HUES6 (cell line): Measurements from ENCODE around the gene TMEM178B.

Source experiments
- H3K27ac ChIP-seq: 2 replicates; pipeline ENCODE4 v1.7.0; 2013; ENCODE audit warnings: low read depth, mild to moderate bottlenecking, low read length, inconsistent platforms
- H3K27me3 ChIP-seq: 2 replicates; pipeline ENCODE4 v1.6.1; 2013; ENCODE audit warnings: low read length; ENCODE audit not compliant: control insufficient read depth, insufficient read depth
- H3K36me3 ChIP-seq: 2 replicates; pipeline ENCODE4 v1.6.1; 2013; ENCODE audit warnings: low read length; ENCODE audit not compliant: control insufficient read depth, insufficient read depth
- H3K4me1 ChIP-seq: 2 replicates; pipeline ENCODE4 v1.6.1; 2013; ENCODE audit warnings: low read length; ENCODE audit not compliant: control insufficient read depth, insufficient read depth
- H3K4me3 ChIP-seq: 2 replicates; pipeline ENCODE4 v1.5.1; 2013; ENCODE audit warnings: low read depth, low read length
- H3K9ac ChIP-seq: one replicate; pipeline ENCODE4 v1.6.1; 2013; ENCODE audit warnings: mild to moderate bottlenecking, low read length
- H3K9me3 ChIP-seq: 2 replicates; pipeline ENCODE4 v1.6.1; 2013; ENCODE audit warnings: low read depth, low read length; ENCODE audit not compliant: control insufficient read depth, insufficient read depth

TMEM178B gene

DNA sequence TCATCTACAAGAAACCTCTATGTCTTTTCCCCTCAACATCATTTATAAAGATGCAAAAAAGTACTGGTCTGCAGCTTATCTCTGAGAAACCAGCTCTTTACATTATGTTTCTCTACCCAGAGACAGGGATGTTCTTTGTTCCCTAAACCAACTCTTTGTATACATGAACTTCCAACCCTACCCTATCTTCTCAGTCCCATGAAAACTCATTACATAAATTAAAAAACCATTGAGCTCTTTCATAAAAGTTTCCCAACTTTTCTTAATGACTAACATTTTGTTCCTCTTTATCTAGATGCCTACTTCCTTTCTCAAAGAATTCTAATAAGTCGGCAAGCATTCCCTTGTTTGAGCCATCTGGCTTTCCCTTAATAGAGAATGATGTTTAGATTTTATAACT lies 284.5 kb downstream of the TMEM178B start:
- Histone ChIP-seq H3K36me3 (no peaks in the 10 kb centered on the region), H3K4me3 (no peak overlapping the region), H3K9ac (no peak overlapping the region), H3K9me3 (peaks cover 8% of the 10 kb centered on the region; the same call in 1 of the 2 replicates), H3K4me1 (peaks cover 36% of the 10 kb centered on the region), H3K27ac (no peak overlapping the region), H3K27me3 (no peaks in the 10 kb centered on the region)

DNA sequence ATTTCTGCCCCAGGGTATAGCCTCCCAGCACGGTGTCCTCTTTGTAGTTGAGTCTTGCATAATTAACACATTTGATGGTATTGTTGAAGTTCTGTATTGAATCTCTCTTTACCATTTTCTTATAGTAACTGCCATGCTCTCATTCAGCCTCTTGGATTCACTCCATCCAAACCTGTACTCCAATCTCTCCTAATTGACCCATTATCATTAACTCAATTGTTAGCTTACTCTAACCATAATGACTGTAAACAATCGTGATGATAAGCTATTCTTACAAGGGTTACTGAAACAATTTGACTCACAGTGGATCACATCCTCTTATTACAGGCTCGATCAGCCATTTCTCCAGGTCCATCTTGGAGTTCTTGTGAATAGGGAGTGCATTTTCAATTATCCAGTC lies 285.4 kb downstream of the TMEM178B start:
- Histone ChIP-seq H3K9ac (no peak overlapping the region), H3K4me3 (no peak overlapping the region), H3K9me3 (peaks cover 8% of the 10 kb centered on the region; the same call in 1 of the 2 replicates), H3K27ac (no peak overlapping the region), H3K27me3 (no peaks in the 10 kb centered on the region), H3K4me1 (peaks cover 38% of the 10 kb centered on the region), H3K36me3 (no peaks in the 10 kb centered on the region)

DNA sequence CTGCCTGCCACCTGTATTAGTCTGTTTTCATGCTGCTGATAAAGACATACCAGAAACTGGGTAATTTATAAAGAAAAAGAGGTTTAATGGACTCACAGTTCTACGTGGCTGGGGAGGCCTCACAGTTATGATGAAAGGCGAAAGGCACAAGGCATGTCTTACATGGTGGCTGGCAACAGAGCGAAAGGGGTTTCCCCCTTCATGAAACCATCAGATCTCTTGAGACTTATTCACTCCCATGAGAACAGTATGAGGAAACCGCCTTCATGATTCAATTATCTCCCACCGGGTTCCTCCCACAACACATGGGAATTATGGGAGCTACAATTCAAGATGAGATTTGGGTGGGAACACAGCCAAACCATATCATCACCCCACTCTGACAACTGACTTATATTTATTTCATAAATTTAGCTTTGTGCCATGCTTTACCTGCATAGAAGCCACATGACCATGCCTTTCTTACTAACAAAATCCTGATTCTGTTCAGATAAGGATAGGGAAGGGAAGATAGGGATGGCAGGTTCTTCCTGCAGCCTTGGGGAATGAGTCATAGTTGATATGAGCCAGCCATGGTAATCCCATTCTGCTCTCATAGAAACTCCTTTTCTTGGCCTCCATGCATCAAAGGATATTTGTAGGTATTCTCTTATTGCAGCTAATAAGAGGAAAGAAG lies 286.0 kb downstream of the TMEM178B start:
- no peak overlapping the region for H3K4me3 ChIP-seq
- no peak overlapping the region for H3K9ac ChIP-seq
- no peaks in the 10 kb centered on the region for H3K27me3 ChIP-seq

DNA sequence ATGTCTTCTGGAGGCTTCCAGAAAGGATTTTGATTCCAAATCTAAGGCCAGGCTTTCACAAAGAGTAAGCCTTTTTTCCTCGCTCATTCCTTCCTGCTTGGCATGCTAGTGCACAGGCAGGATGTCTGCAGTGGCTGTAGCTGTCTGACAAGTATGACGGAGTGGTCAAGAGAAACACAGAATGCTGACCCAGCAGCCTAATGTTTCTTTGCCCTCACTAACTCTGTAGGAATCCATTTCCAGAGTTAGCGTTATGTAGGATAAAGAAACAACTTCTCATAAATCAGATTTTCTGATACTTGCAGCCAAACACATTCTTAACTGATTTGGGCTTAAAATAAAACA lies 286.5 kb downstream of the TMEM178B start:
- Histone ChIP-seq H3K27ac (no peak overlapping the region), H3K9ac (no peak overlapping the region), H3K4me3 (no peak overlapping the region), H3K27me3 (no peaks in the 10 kb centered on the region), H3K4me1 (peaks cover 28% of the 10 kb centered on the region), H3K36me3 (no peaks in the 10 kb centered on the region), H3K9me3 (peaks cover 8% of the 10 kb centered on the region; the same call in 1 of the 2 replicates)

More for the DNA sequence above, 286.0 kb downstream of the TMEM178B start:
- Histone ChIP-seq H3K36me3 (no peaks in the 10 kb centered on the region), H3K27ac (no peak overlapping the region), H3K9me3 (peaks cover 8% of the 10 kb centered on the region; the same call in 1 of the 2 replicates), H3K4me1 (peaks cover 31% of the 10 kb centered on the region)

DNA sequence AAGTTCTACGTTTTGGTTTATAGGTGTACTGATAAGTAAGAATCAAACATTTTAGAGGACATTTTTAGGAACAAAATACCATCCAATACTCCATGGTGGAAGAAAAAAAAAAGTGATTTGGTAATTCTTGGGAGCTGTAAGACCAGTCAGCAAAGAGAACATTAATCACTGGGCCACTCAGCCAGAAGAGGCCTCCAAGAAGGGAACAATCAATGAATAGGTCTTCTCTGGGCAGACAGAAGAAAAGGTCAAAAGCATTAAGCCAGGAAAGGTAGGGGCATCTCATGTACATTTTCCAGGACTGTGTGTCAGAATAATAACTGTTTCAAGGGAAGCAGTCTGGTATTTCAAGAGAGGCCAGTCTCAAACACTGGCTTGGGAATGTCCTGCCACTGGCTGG lies 286.9 kb downstream of the TMEM178B start:
- H3K9ac ChIP-seq: no peak overlapping the region
- H3K4me1 ChIP-seq: peaks cover 30% of the 10 kb centered on the region
- H3K4me3 ChIP-seq: no peak overlapping the region
- no peaks in the 10 kb centered on the region for H3K27me3 ChIP-seq
- H3K9me3 ChIP-seq: peaks cover 8% of the 10 kb centered on the region; the same call in 1 of the 2 replicates
- H3K27ac ChIP-seq: no peak overlapping the region
- H3K36me3 ChIP-seq: no peaks in the 10 kb centered on the region

DNA sequence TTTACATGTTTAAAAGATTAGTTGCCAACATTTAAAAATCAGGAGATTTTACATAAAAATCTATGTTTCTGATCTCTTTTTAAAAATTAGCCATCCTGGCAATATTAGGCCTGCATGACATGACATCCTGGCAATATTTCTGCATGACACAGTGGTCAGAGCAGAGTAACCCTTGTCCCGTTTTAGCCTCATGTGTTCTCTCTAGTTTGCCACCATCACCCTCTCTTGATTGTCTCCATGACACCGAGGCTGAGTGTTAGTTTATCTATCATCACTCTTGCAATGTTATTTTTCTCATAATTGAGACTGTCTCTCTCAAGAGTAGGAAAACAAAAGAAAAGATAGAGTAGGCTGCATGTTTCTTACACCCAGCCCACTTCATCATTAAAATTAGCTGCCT lies 287.6 kb downstream of the TMEM178B start:
- Histone ChIP-seq H3K27ac (no peak overlapping the region), H3K36me3 (no peaks in the 10 kb centered on the region), H3K9ac (no peak overlapping the region), H3K9me3 (peaks cover 8% of the 10 kb centered on the region; the same call in 1 of the 2 replicates), H3K4me3 (no peak overlapping the region), H3K4me1 (peaks cover 36% of the 10 kb centered on the region), H3K27me3 (no peaks in the 10 kb centered on the region)

DNA sequence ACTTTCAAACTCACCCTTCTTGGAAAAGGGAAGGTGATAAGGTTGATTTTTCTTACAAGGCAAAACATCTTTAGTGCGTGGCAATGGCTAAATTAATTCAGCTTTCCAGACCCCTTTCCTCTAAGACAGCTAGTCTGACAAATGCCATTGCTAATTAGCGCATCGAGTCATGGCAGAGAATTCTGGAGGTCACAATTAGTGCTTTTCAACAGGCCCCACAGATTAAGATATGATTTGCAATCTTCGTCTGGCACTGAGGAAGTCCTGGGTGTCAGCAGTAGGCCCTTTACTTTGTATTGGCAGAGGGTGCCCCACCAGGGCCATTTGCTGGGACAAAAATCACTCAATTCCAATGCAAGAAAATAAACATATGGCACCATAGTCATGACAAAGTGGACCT lies 288.1 kb downstream of the TMEM178B start:
- H3K4me3 ChIP-seq: no peak overlapping the region
- H3K27me3 ChIP-seq: no peaks in the 10 kb centered on the region
- no peak overlapping the region for H3K9ac ChIP-seq
- no peak overlapping the region for H3K27ac ChIP-seq
- no peaks in the 10 kb centered on the region for H3K36me3 ChIP-seq
- H3K4me1 ChIP-seq: peaks cover 40% of the 10 kb centered on the region
- peaks cover 8% of the 10 kb centered on the region; the same call in 1 of the 2 replicates for H3K9me3 ChIP-seq

DNA sequence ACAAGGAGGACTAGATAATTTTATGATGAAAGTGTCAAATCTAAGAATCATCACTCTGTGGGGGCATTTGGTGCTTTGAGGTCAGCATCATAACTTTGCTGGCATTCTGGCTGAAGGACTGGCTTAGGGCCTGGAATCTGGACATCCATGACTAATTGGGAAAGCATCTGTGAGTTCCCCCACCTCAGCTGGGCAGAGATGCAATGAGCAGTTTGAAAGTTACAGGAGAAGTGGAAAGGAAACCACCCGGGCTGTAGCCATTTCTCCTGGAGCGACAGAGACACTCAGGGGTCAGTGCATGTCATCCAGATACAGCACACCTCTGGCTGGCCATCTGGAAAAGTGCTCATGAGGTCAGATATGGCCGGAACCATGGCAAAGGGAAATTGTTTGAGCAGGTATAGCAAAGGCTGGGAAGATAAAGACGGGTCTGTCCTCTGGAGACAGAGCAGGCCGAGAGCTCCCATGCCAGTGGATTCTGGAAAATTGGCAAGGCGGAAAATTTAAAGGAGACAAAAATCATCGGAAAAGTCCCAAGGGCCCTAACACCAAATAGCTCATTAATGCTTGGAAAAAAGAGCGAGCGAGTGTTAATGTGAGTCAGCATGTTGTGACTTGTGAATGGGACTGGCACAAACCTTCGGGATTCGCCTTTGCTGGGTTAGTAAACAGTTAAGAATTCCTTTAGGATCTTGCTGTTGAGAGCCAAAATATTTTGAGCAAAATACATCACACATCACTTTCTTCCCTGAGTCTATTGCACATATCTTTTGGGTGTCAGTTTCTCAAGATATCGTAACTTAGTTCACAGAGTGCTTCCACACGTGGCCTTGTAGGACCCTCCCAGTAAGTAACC lies 288.9 kb downstream of the TMEM178B start:
- no peak overlapping the region for H3K4me3 ChIP-seq
- peaks cover 47% of the 10 kb centered on the region for H3K4me1 ChIP-seq
- no peaks in the 10 kb centered on the region for H3K27me3 ChIP-seq
- H3K27ac ChIP-seq: peak overlapping the region; percentile 48; the same call in 1 of the 2 replicates
- H3K36me3 ChIP-seq: no peaks in the 10 kb centered on the region
- peaks cover 8% of the 10 kb centered on the region; the same call in 1 of the 2 replicates for H3K9me3 ChIP-seq
- peak overlapping the region; percentile 3 for H3K9ac ChIP-seq

DNA sequence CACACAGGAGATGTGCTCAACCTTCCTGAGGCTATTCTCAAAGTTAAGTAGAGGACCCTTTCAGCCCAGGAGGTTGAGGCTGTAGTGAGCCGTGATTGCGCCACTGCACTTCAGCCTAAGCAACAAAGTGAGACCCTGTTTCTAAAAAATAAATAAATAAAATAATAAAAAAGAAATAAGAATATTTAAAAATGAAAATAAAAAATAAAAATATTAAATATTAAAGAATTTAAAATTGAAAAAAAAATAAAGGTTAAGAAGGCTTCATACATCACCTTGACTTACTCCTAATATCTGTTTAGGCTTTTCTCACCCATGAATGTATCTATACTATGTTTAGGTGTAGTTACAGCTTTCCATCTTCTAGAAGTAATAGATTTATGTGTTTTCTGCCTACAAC lies 289.9 kb downstream of the TMEM178B start:
- no peak overlapping the region for H3K4me3 ChIP-seq
- H3K9me3 ChIP-seq: peaks cover 8% of the 10 kb centered on the region; the same call in 1 of the 2 replicates
- no peaks in the 10 kb centered on the region for H3K36me3 ChIP-seq
- H3K4me1 ChIP-seq: peaks cover 47% of the 10 kb centered on the region
- no peak overlapping the region for H3K27ac ChIP-seq
- no peak overlapping the region for H3K9ac ChIP-seq
- H3K27me3 ChIP-seq: no peaks in the 10 kb centered on the region

DNA sequence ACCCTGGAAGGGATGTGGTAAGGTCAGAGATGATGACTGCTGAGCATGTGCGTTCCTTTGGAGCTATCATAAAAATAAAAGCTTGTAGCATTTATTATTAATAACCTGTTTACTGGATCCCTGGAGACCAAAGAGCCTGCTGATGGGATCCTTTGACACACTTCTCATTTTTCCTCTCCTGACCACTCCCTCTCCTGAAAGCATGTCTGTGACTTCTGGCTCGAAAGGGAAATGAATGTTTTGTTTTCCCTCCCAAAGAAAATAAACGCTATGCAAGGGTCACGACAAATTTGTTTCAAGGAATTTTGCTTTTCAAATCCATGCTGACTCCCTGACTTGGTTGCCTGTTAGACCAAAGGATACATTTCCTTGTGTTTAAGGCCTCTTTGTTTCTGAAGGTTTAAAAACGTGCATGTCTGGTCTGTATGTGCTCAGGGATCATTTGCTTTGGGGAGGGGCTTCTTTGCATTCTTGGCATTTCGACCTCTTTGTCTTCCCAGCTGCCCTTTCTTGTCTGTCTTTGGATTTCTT lies 292.3 kb downstream of the TMEM178B start:
- Histone ChIP-seq H3K9me3 (no peaks in the 10 kb centered on the region), H3K4me3 (no peak overlapping the region), H3K27me3 (no peaks in the 10 kb centered on the region), H3K36me3 (no peaks in the 10 kb centered on the region), H3K27ac (peak overlapping the region; percentile 57), H3K9ac (peak overlapping the region; percentile 24), H3K4me1 (peaks cover 40% of the 10 kb centered on the region)

DNA sequence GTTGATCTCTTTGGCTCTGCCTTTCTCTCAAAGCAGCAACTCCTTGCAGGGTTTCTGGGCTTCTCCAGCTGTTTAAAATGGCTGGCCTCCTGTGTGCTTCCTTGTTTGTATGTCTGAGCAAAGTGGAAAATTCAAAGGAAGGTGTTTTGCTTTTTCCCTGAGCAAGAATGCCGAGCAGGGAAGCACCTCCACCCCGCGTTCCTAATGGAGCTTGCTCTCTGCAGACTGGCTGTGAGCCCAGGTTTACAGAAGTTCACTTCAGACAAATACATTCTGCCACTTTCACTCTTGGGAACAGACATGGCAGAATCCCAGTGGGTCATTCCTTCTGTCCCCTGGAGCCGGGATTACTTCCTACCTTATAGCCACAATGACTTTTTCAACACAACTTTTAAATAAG lies 295.6 kb downstream of the TMEM178B start:
- Histone ChIP-seq H3K36me3 (no peaks in the 10 kb centered on the region), H3K27me3 (no peaks in the 10 kb centered on the region), H3K4me3 (no peak overlapping the region), H3K9ac (no peak overlapping the region), H3K27ac (no peak overlapping the region), H3K4me1 (peaks cover 19% of the 10 kb centered on the region), H3K9me3 (no peaks in the 10 kb centered on the region)
